Neural cell (in vitro differentiated cells): Measurements from ENCODE around the gene USP17L12.
"Not testable (repeated sequence)": the region's sequence is repeated elsewhere in the genome, so short reads cannot be mapped to it uniquely, and the experiment has no call there.

Source experiments
- CTCF ChIP-seq: fragments of 450-650 bp; IDR thresholded peaks from 2 replicates; pipeline ENCODE4 v1.5.1; 2014; ENCODE audit warnings: antibody characterized with exemption, mild to moderate bottlenecking, moderate library complexity; ENCODE audit not compliant: poor library complexity, severe bottlenecking
- EP300 ChIP-seq: fragments of 450-650 bp; conservative IDR thresholded peaks from 2 replicates; pipeline ENCODE4 v1.6.1; 2014; ENCODE audit warnings: antibody characterized with exemption, mild to moderate bottlenecking, moderate library complexity; ENCODE audit not compliant: poor library complexity, severe bottlenecking
- EZH2 ChIP-seq: fragments of 200-600, 300-800 bp; shearing (Covaris generic), sonication (generic); IDR thresholded peaks from 2 replicates; pipeline ENCODE4 v1.6.1; 2014; ENCODE audit warnings: antibody characterized with exemption, low read length, borderline replicate concordance, mild to moderate bottlenecking; ENCODE audit not compliant: insufficient read depth, poor library complexity, severe bottlenecking
- POLR2AphosphoS5 ChIP-seq: IDR thresholded peaks from 2 replicates; pipeline ENCODE4 v1.6.1; 2012
- TAF1 ChIP-seq: IDR thresholded peaks from 2 replicates; pipeline ENCODE4 v1.6.1; 2012; ENCODE audit warnings: low read depth

GRCh38 chr4:9247953-9248680 is 28.2 kb downstream of the USP17L12 start, which contains the start of gene USP17L18:
- not testable (repeated sequence) for TF ChIP-seq CTCF, POLR2AphosphoS5, TAF1, EZH2, EP300
